ENCODE data around the gene PCDH12.

Gene PCDH12

GRCh38 chr5:141898448-141899049, 59.5 kb downstream of the PCDH12 start:
- Mint-ChIP-seq H3K9me3 (no peaks in the 10 kb centered on the region), H3K27ac (no peak overlapping the region), H3K4me3 (no peak overlapping the region), H3K36me3 (ENCODE audit: low read depth) (no peaks in the 10 kb centered on the region), H3K4me1 (ENCODE audit: low read depth) (no peaks in the 10 kb centered on the region), H3K27me3 (ENCODE audit: low read depth) (peaks cover 19% of the 10 kb centered on the region)
- DNase-seq (ENCODE audit: low spot score): no peak

- Mint-ChIP-seq H3K27ac (no peak overlapping the region), H3K4me3 (no peak overlapping the region), H3K27me3 (ENCODE audit: low read depth) (peaks cover 18% of the 10 kb centered on the region), H3K9me3 (no peaks in the 10 kb centered on the region), H3K4me1 (ENCODE audit: low read depth) (no peaks in the 10 kb centered on the region), H3K36me3 (ENCODE audit: low read depth) (no peaks in the 10 kb centered on the region)
- no peak for DNase-seq (ENCODE audit: low spot score)
Observed at GRCh38 chr5:141897425-141897824, 60.6 kb downstream of the PCDH12 start.

Data from T-helper 2 cell treated with Interferon-gamma antibody and Interleukin-4, amounts not matched to agents 5 μg/mL and 100 μg/mL, for 36 hours (primary cell).